AG08395 (cell line): Measurements from ENCODE around the gene ADIG.

Experiments used
- DNase-seq: peaks from one replicate; pipeline ENCODE4 v3.0.0; 2012; ENCODE audit warnings: mixed read lengths, low spot score

ADIG gene

GRCh38 chr20:38602185-38602581 is 21.2 kb downstream of the ADIG start:
- DNase-seq: no peak

GRCh38 chr20:38603286-38603685 is 22.3 kb downstream of the ADIG start:
- DNase-seq: no peak

GRCh38 chr20:38604873-38605303 is 23.9 kb downstream of the ADIG start:
- DNase-seq: peak; percentile 14

DNA sequence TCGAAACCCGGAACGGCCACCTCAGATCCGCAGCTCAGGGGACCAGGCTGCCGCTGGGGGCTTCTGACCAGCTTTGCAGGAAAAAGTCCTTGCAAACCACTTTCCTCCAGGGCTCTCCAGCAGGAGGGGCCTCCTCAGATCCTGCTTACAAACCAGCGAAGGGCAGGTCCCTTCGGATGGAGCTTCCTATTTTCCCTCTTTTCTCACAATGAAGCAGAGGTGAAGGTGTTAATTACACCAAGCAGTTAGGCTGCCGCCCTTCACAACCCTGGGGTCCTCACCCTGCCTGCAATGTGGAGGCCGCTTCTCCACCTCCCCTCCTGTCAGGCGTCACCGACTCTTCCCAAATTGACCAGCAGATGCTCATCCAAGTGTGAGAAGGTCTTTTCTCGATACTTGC is 26.4 kb downstream of the ADIG start:
- DNase-seq: no peak

GRCh38 chr20:38608188-38608587 is 27.2 kb downstream of the ADIG start:
- DNase-seq: no peak

DNA sequence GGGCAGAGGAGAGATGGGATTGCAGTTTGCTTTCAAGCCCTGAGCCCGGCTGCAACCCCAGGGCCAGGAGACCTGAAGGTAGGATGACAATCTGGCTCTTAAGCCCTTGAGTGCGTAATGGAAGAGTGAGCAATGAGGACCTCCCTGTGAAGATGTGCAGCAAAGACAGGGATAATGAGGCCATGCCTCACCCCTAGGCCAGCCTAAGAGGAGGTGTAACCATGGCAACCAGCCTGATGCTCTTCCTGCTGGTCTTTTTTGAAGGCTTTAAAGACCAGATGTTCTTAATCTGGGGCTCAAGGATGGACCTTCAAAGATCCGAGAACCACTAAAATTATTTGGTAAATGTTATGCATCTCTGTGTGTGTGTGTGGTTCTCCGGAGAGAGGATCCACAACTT is 28.8 kb downstream of the ADIG start:
- DNase-seq: no peak

DNA sequence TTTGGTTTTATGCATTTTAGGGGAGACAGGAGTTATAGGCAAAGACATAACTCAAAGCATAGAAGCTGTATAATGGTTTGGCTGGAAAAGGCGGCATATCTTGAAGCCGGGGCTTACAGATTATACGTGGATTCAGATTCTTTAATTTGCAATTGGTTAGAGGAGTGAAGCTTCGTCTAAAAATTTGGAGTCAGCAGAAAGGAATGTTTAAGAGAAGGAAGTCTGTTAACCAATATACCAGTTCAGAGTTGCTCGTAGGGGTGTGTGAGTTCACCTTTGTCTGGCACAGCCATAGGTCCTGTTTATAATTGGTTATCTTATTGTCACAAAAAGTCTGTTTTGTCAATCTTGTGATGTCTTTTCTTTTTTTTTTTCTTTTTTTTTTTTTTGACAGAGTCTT is 29.5 kb downstream of the ADIG start:
- no peak for DNase-seq

GRCh38 chr20:38612751-38613515 is 31.9 kb downstream of the ADIG start:
- no peak for DNase-seq

GRCh38 chr20:38615283-38615682 is 34.3 kb downstream of the ADIG start:
- no peak for DNase-seq

DNA sequence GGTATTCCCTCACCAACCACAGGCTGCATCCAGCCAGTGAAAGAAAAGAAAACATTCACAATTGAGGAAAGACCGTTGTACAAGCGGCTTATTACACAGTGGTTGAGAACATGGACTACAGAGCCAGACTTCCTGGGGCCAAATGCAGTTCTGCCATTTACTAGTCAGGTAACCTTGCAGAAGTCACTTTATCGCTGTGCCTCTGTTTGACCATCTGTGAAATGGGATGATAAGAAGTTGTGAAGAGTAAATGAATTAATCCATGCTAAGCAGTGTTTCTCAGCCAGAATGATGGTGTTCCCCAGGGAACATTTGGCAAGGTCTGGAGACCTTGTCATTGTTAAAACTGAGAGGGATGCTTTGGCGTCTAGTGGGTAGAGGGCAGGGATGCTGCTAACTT is 35.5 kb downstream of the ADIG start:
- no peak for DNase-seq

GRCh38 chr20:38617011-38617829 is 36.2 kb downstream of the ADIG start:
- DNase-seq: peak; percentile 25

DNA sequence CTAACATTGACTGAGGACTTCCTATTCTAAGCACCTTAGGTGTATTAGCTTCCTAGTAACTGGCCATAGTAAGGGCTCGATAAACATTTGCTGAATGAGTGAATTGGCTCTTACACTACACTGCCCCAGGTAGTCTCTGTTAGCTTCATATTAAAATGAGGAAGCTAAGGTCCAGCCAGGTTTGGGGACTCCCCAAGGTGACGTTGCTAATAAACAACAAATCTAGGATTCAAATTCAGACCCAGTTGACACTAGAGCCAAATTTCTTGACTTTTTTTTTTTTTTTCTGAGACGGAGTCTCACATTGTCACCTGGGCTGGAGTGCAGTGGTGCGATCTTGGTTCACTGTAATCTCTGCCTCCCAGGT is 36.8 kb downstream of the ADIG start:
- no peak for DNase-seq

- no peak for DNase-seq
Observed at GRCh38 chr20:38620441-38620840, 39.4 kb downstream of the ADIG start.

DNA sequence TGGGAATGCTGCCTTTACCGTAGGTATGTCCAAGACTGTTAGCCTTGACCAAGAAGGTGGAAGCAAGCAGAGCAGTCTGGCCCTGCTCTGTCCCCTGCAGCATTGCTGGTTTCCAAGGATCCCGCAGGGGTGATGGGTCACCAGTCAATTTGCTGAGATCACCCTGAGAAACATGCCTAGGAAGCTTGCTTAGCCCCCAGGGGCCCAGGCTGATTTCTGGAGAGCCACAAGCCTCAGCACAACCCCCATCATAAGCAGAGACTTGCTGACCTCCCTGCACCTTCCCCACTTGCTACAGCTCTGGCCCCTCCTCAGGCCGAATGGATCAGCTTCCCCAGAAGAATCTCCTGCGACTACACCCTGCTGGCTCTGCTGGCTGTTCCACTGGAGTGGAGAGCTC is 42.1 kb downstream of the ADIG start:
- no peak for DNase-seq

- no peak for DNase-seq
Observed at GRCh38 chr20:38624084-38624483, 43.1 kb downstream of the ADIG start.

GRCh38 chr20:38625896-38626295 is 44.9 kb downstream of the ADIG start:
- DNase-seq: no peak

GRCh38 chr20:38626921-38627659 is 46.1 kb downstream of the ADIG start:
- no peak for DNase-seq

GRCh38 chr20:38628580-38629470 is 47.8 kb downstream of the ADIG start:
- DNase-seq: no peak

GRCh38 chr20:38629979-38630378 is 49.0 kb downstream of the ADIG start:
- no peak for DNase-seq

GRCh38 chr20:38630727-38631126 is 49.7 kb downstream of the ADIG start:
- no peak for DNase-seq

GRCh38 chr20:38631155-38632022 is 50.4 kb downstream of the ADIG start:
- DNase-seq: no peak
